Measurements from ENCODE around the gene NR1D1.

Gene NR1D1

DNA sequence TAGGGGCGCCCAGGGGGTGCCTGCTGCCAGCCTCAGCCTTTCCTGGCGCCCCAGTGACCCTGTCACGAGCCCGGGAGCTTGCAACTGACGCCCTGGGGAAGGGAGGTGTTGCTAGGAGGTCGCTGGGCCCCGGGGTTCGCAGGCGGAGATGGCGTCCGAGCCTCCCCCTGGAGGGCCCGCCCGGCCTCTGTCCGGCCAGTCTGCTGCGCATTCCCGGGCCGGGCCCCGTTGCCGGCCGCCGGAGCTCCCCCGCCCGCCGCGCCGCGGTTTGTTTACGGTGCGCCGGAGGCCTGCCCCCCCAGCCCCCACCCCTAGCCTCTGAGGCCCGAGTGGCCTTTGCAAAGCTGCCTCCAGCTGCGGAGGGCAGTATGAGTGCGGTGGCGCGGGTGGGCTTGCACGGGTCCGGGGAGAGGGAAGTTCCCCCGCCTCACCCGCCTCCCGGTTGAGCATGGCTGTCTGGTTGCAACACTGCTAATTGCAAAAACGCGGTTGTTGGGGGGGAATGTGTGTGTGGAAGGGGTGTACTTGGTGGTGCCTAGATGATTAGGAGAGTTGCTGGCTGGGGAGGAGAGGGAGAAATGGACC is 37.1 kb downstream of the NR1D1 start:
- Histone ChIP-seq H3K36me3 (ENCODE audit: control insufficient read depth in 2 of 2, insufficient read depth in 2 of 2, low read length in 2 of 2) (no peaks in the 10 kb centered on the region), H3K4me3 (ENCODE audit: low read length in 2 of 2) (peak overlapping the region; percentile 89 to 92), H3K9me3 (ENCODE audit: control insufficient read depth in 2 of 2, low read length in 2 of 2) (no peaks in the 10 kb centered on the region), H3K9ac (ENCODE audit: low read depth in 1 of 2, low read length in 2 of 2) (peak overlapping the region; percentile 88 to 93), H3K4me1 (ENCODE audit: control insufficient read depth in 2 of 2, insufficient read depth in 2 of 2, low read length in 2 of 2) (peaks cover 39 to 40% of the 10 kb centered on the region in 2 donors), H3K27me3 (ENCODE audit: control insufficient read depth in 2 of 2, insufficient read depth in 2 of 2, low read length in 2 of 2) (no peaks in the 10 kb centered on the region), H3K27ac (ENCODE audit: low read depth in 2 of 2, low read length in 2 of 2) (peak overlapping the region; percentile 87 to 89)

DNA sequence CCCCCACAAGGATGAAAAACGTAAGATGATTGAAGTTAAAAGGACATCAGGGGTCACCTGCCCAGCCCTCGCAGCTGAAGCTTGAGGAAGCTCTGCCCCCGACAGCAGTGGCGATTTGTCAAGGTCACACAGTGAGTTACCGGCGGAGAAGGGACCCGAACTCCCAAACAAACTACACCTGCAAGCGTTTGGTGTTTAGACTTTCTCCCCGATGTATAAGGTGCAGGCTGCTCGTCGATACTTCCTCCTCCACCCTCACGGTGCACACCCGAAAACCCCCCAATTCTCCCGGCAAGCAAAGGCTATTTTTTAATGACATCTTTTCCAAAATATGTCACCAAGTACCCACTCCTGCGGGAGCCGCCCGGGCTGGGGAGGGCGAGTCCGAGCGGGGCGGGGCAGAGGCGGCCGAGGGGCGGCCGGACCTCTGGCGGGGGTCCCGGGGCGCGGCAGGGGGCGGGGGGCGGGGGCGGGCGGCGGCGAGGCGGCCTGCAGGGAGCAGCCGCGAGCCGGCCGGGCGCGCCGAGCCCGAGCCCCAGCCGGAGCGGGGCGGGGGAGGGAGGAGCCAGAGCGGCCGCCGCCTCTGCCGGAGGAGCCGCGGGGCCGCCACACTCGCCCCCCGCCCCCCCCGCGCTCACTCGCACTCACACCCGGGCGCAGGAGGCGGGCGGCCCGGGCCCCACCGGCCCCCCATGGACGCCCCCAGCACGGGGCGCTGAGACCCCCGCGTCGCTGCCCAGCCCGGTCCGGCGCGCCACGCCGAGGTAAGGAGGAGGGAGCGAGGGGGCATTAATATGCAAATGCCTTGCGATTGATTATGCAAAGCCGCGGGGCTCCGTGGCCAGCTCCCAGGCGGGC is 37.8 kb downstream of the NR1D1 start, which contains the start of gene THRA:
THRA (plus strand) TSS at position 637 of the 858 bp plus-strand sequence. CDS start 11,524 bp downstream, outside the sequence.
- Histone ChIP-seq H3K9me3 (ENCODE audit: control insufficient read depth in 2 of 2, low read length in 2 of 2) (no peaks in the 10 kb centered on the region), H3K9ac (ENCODE audit: low read depth in 1 of 2, low read length in 2 of 2) (peak within 1 kb of the TSS; percentile 88 to 93), H3K4me1 (ENCODE audit: control insufficient read depth in 2 of 2, insufficient read depth in 2 of 2, low read length in 2 of 2) (peaks cover 33 to 36% of the 10 kb centered on the region in 2 donors), H3K4me3 (ENCODE audit: low read length in 2 of 2) (peak within 1 kb of the TSS; percentile 89 to 92), H3K27ac (ENCODE audit: low read depth in 2 of 2, low read length in 2 of 2) (peak within 1 kb of the TSS; percentile 87 to 89), H3K27me3 (ENCODE audit: control insufficient read depth in 2 of 2, insufficient read depth in 2 of 2, low read length in 2 of 2) (no peaks in the 10 kb centered on the region), H3K36me3 (ENCODE audit: control insufficient read depth in 2 of 2, insufficient read depth in 2 of 2, low read length in 2 of 2) (no peaks in the 10 kb centered on the region)

DNA sequence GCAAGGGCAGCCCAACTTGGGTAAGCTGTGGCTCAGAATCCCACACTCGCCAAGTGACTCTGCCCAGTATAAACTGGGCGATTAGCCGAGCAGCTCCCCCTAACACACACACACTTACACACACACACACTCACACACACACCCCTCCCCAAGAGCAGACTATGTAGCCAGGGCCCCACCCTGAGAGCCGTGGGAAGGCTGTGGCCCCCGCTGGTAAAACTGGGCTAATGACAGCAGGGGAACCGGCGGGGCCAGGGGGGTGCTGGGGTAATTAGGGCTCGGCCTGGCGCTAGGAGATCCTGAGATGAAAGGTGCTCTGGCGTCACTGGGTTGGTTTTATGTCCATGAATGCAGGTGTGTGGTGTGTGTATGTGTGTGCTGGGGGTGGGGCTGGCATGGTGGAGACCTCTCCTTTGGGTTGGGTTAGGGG is 38.8 kb downstream of the NR1D1 start:
- H3K4me3 ChIP-seq (ENCODE audit: low read length in 2 of 2): no peak overlapping the region
- no peaks in the 10 kb centered on the region for H3K36me3 ChIP-seq (ENCODE audit: control insufficient read depth in 2 of 2, insufficient read depth in 2 of 2, low read length in 2 of 2)
- peaks cover 30 to 31% of the 10 kb centered on the region in 2 donors for H3K4me1 ChIP-seq (ENCODE audit: control insufficient read depth in 2 of 2, insufficient read depth in 2 of 2, low read length in 2 of 2)
- peak overlapping the region in 1 of 2 donors; percentile 19 for H3K27ac ChIP-seq (ENCODE audit: low read depth in 2 of 2, low read length in 2 of 2)
- no peaks in the 10 kb centered on the region for H3K9me3 ChIP-seq (ENCODE audit: control insufficient read depth in 2 of 2, low read length in 2 of 2)
- peak overlapping the region; percentile 70 to 75 for H3K9ac ChIP-seq (ENCODE audit: low read depth in 1 of 2, low read length in 2 of 2)
- no peaks in the 10 kb centered on the region for H3K27me3 ChIP-seq (ENCODE audit: control insufficient read depth in 2 of 2, insufficient read depth in 2 of 2, low read length in 2 of 2)

DNA sequence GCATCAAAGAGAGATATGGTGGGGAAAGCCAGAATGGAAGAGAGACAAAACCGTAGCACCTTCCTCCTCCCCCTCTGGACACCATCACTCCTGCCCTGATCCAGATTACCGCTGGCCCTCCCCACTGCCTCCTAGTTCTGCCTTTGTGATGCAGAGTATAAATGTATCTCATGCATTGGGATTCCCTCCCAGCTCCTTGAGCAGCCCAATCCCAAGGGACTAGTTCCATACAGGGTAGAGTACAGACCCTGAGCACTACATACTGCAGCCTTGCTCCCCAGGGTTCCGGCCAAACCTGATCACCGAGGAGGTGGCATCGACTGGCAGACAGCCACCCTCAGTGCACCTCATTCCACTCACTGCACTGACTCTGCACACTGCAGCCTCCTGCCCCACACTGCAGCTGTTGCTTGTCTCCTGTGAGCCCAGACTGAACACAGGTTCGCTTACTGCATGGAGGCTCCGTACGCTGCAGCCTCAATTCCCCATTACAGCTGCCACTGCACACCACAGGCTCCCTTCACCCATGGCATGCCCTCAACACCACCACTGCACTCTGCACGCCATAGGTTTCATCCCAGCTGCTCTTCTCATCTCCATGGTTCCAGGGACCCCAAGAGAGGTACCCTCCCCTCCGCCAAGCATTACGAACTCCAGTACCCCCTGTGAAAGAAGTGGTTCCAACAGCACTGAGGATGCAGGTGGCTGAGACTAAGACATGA is 39.3 kb downstream of the NR1D1 start:
- Histone ChIP-seq H3K27me3 (ENCODE audit: control insufficient read depth in 2 of 2, insufficient read depth in 2 of 2, low read length in 2 of 2) (no peaks in the 10 kb centered on the region), H3K9ac (ENCODE audit: low read depth in 1 of 2, low read length in 2 of 2) (no peak overlapping the region), H3K4me1 (ENCODE audit: control insufficient read depth in 2 of 2, insufficient read depth in 2 of 2, low read length in 2 of 2) (peaks cover 28 to 29% of the 10 kb centered on the region in 2 donors), H3K36me3 (ENCODE audit: control insufficient read depth in 2 of 2, insufficient read depth in 2 of 2, low read length in 2 of 2) (no peaks in the 10 kb centered on the region), H3K27ac (ENCODE audit: low read depth in 2 of 2, low read length in 2 of 2) (no peak overlapping the region), H3K4me3 (ENCODE audit: low read length in 2 of 2) (no peak overlapping the region), H3K9me3 (ENCODE audit: control insufficient read depth in 2 of 2, low read length in 2 of 2) (no peaks in the 10 kb centered on the region)

DNA sequence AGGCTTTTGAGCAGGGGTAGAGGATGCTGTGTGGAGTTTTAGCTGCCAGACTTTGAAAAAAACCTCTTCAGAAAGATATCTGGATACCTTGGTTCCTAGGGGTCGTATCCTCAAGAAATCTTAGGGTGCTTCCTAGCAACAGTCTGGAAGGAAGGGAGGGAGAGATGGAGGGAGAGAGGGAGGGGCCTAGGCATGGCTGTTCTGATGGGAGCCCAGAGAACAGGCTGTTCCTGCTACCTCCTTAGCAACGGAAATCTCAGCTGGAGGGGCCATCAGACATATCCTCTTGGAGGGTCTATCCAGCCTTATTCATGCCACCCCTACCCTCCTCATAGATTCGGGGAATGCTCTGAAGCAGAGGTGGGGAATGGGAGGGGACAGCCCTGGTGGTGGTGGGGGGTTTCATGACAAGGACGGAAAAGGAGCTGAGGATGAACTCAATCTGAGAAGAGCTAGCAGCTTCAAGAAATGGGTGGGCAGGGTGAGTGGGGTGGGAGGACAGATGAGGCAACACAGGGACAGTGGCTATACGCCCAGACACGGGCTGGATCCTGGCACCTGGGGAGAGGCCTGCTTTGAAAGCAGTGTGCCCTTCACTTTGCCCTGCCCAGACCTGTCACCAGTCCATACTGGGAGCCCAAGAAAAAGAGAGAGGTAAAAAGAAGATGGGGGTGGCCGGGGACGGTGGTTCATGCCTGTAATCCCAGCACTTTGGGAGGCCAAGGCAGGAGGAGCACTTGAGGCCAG is 40.5 kb downstream of the NR1D1 start:
- no peak overlapping the region for H3K4me3 ChIP-seq (ENCODE audit: low read length in 2 of 2)
- H3K9me3 ChIP-seq (ENCODE audit: control insufficient read depth in 2 of 2, low read length in 2 of 2): no peaks in the 10 kb centered on the region
- peaks cover 19 to 22% of the 10 kb centered on the region in 2 donors for H3K4me1 ChIP-seq (ENCODE audit: control insufficient read depth in 2 of 2, insufficient read depth in 2 of 2, low read length in 2 of 2)
- H3K9ac ChIP-seq (ENCODE audit: low read depth in 1 of 2, low read length in 2 of 2): no peak overlapping the region
- H3K36me3 ChIP-seq (ENCODE audit: control insufficient read depth in 2 of 2, insufficient read depth in 2 of 2, low read length in 2 of 2): no peaks in the 10 kb centered on the region
- H3K27me3 ChIP-seq (ENCODE audit: control insufficient read depth in 2 of 2, insufficient read depth in 2 of 2, low read length in 2 of 2): no peaks in the 10 kb centered on the region
- H3K27ac ChIP-seq (ENCODE audit: low read depth in 2 of 2, low read length in 2 of 2): no peak overlapping the region

DNA sequence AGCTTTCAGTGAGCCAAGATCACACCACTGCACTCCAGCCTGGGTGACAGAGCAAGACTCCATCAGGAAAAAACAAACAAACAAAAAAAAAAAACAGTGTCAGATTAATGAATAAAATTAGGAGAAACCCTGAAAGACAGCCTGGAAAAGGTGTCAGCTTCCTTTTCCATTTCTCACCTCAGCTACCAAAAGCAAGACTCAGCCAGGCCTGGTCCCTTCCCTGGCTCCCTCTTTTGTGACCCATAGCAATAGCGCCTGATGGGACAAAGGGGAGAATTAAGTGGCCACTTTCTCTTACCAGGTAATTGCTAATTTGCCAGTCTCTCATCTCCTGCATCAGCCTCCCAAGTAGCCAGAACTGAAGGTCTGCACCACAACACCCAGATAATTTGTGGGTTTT is 41.5 kb downstream of the NR1D1 start:
- no peak overlapping the region for H3K4me3 ChIP-seq (ENCODE audit: low read length in 2 of 2)
- H3K9me3 ChIP-seq (ENCODE audit: control insufficient read depth in 2 of 2, low read length in 2 of 2): no peaks in the 10 kb centered on the region
- peaks cover 12 to 15% of the 10 kb centered on the region in 2 donors for H3K4me1 ChIP-seq (ENCODE audit: control insufficient read depth in 2 of 2, insufficient read depth in 2 of 2, low read length in 2 of 2)
- H3K27me3 ChIP-seq (ENCODE audit: control insufficient read depth in 2 of 2, insufficient read depth in 2 of 2, low read length in 2 of 2): no peaks in the 10 kb centered on the region
- peak overlapping the region in 1 of 2 donors; percentile 71 for H3K27ac ChIP-seq (ENCODE audit: low read depth in 2 of 2, low read length in 2 of 2)
- no peaks in the 10 kb centered on the region for H3K36me3 ChIP-seq (ENCODE audit: control insufficient read depth in 2 of 2, insufficient read depth in 2 of 2, low read length in 2 of 2)
- H3K9ac ChIP-seq (ENCODE audit: low read depth in 1 of 2, low read length in 2 of 2): no peak overlapping the region

DNA sequence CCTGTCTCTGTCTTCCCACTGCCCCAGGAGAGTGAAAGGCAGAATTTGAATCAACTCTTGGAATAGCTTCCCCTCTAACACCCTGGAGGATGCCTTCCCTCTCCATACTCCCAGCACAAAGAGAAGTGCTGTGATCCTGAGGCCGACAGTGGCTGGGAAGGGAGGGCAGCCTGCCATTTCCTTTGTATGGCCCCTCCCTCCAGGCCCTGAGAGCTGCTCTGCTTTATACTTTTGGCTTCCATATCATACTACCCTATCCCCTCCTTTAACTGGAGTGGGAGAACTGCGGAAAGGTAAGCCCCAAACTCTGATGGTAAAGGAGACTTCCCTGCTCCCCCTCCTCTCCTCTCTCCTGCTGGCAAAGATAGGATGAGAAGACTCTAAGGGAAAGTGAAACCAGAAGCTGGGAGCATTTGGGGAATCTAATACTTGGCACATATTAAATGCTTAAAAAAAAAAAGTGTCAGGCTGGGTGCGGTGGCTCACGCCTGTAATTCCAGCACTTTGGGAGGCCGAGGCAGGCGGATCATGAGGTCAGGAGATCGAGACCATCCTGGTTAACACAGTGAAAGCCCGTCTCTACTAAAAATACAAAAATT is 42.1 kb downstream of the NR1D1 start:
- peaks cover 14 to 15% of the 10 kb centered on the region in 2 donors for H3K4me1 ChIP-seq (ENCODE audit: control insufficient read depth in 2 of 2, insufficient read depth in 2 of 2, low read length in 2 of 2)
- H3K9ac ChIP-seq (ENCODE audit: low read depth in 1 of 2, low read length in 2 of 2): no peak overlapping the region
- H3K36me3 ChIP-seq (ENCODE audit: control insufficient read depth in 2 of 2, insufficient read depth in 2 of 2, low read length in 2 of 2): no peaks in the 10 kb centered on the region

DNA sequence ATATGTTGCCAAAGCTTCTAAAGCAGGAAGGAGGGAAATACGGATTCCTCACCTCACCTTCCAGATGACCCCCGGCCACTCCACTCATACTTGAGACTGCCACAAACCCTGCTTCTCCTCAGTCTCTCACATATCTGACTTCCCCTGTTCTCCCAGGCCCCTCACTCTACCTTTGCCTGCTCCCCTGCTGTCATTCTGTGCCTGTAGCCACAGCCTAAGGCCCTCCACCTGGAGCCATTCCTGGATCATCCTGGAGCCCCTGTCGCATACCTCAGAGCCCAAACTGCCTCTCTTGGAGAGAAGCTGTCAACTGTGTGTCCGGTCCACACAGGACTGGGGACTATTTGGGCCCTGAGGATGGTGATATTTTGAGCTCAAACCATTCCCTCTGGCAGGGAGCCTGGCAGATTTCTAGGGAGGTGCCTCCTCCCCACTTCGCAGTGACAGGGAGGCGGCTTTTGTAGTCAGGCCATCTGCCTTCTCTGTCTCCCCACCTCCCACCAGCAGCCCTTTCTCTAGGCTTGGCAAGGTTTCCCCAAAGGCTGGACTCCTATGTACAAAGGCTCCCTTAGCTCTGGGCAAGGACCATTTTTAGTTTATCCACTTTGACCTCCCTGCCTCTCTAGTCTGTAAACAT is 43.9 kb downstream of the NR1D1 start:
- H3K9ac ChIP-seq (ENCODE audit: low read depth in 1 of 2, low read length in 2 of 2): no peak overlapping the region
- H3K9me3 ChIP-seq (ENCODE audit: control insufficient read depth in 2 of 2, low read length in 2 of 2): no peaks in the 10 kb centered on the region
- H3K4me3 ChIP-seq (ENCODE audit: low read length in 2 of 2): no peak overlapping the region
- no peaks in the 10 kb centered on the region for H3K27me3 ChIP-seq (ENCODE audit: control insufficient read depth in 2 of 2, insufficient read depth in 2 of 2, low read length in 2 of 2)
- H3K27ac ChIP-seq (ENCODE audit: low read depth in 2 of 2, low read length in 2 of 2): no peak overlapping the region
- peaks cover 10 to 11% of the 10 kb centered on the region in 2 donors for H3K4me1 ChIP-seq (ENCODE audit: control insufficient read depth in 2 of 2, insufficient read depth in 2 of 2, low read length in 2 of 2)
- peaks cover 0 to 12% of the 10 kb centered on the region in 2 donors for H3K36me3 ChIP-seq (ENCODE audit: control insufficient read depth in 2 of 2, insufficient read depth in 2 of 2, low read length in 2 of 2)

More for the DNA sequence above, 42.1 kb downstream of the NR1D1 start:
- no peaks in the 10 kb centered on the region for H3K27me3 ChIP-seq (ENCODE audit: control insufficient read depth in 2 of 2, insufficient read depth in 2 of 2, low read length in 2 of 2)
- H3K4me3 ChIP-seq (ENCODE audit: low read length in 2 of 2): no peak overlapping the region
- peak overlapping the region in 1 of 2 donors; percentile 71 for H3K27ac ChIP-seq (ENCODE audit: low read depth in 2 of 2, low read length in 2 of 2)
- H3K9me3 ChIP-seq (ENCODE audit: control insufficient read depth in 2 of 2, low read length in 2 of 2): no peaks in the 10 kb centered on the region
